22Rv1 (cell line): ENCODE results near the gene BGLAP.

Experiments
- H3K27ac ChIP-seq: fragments of 450-650 bp; 2 replicates; pipeline ENCODE4 v1.5.1; 2017
- CTCF ChIP-seq: fragments of 450-650 bp; IDR thresholded peaks from 2 replicates; pipeline ENCODE4 v1.5.1; 2017; ENCODE audit warnings: mild to moderate bottlenecking
- ZFX ChIP-seq: fragments of 450-650 bp; IDR thresholded peaks from 2 replicates; pipeline ENCODE4 v1.6.1; 2017; ENCODE audit warnings: antibody characterized with exemption, borderline replicate concordance

Gene BGLAP

GRCh38 chr1:156200044-156200443, 41.9 kb upstream of the BGLAP start:
- TF ChIP-seq ZFX: no peak
- no peak for TF ChIP-seq CTCF
- no peak overlapping the region for H3K27ac ChIP-seq

DNA sequence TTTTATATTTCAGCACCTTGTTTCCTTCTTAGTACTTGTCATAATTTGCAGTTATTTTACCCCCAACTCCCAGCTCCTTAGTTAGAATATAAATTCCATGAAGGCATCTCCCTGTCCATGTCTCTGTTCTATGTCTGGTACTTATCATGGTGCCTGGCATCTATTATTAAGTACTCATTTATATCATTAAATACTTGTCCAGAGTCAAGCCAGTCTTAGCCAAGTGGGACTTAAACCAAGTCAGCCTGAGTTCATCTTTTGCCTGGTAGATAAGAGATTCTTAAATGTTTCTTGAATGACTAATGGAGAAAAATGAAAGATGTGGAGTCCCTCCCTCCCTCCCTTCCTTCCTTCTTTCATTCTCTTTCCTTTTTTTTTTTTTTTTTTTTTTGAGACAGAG, 38.7 kb upstream of the BGLAP start:
- TF ChIP-seq ZFX: no peak
- no peak overlapping the region for H3K27ac ChIP-seq

DNA sequence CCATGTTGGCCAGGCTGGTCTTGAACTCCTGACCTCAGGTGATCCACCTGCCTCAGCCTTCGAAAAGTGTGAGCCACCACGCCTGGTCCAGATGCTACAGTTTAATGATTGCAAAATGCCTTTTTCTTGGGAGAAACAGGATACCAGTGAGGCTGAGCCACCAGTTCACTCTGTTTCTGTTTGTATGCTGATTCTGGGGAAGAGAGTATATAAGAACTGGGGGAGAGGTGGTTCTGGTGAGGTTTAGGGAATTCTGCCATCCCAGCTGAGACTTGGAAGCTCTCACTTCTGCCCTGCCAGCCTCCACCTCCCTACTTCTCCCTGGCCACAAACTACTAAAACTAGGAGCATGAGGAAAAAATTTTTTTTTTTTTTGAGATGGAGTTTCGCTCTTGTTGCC, 37.3 kb upstream of the BGLAP start:
- H3K27ac ChIP-seq: no peak overlapping the region
- TF ChIP-seq ZFX (no peak), CTCF (no peak)

- H3K27ac ChIP-seq: peak overlapping the region; percentile 93; the same call in 1 of the 2 replicates
Measured at GRCh38 chr1:156211243-156211642, 30.7 kb upstream of the BGLAP start.

DNA sequence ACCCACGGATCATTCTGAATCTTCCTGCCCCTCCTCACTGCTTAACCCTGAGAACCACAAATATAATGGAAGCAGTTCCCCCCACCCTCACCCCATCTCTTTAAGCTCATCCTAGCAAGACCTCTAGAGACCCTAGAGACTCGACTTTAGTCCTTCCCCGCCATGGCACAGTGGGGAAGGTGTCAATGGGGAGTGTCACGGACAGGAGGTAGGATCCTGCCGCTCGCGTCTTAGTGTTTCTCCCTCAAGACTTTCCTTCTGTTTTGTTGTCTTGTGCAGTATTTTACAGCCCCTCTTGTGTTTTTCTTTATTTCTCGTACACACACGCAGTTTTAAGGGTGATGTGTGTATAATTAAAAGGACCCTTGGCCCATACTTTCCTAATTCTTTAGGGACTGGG, 29.9 kb upstream of the BGLAP start:
- H3K27ac ChIP-seq: peak overlapping the region; percentile 93
- no peak for TF ChIP-seq ZFX
- TF ChIP-seq CTCF: no peak

More at GRCh38 chr1:156211243-156211642, 30.7 kb upstream of the BGLAP start:
- no peak for TF ChIP-seq ZFX
- TF ChIP-seq CTCF: no peak

GRCh38 chr1:156212833-156213643, 28.9 kb upstream of the BGLAP start, which contains the start of gene PMF1:
Gene PMF1, plus strand, starts transcription at chr1:156213007. Its CDS starts 9 bp downstream, at chr1:156213016.
- peak within 1 kb of the TSS; percentile 93 for H3K27ac ChIP-seq
- 0 out of 2 replicates have a peak, but pooled peaks have one; percentile 6 for TF ChIP-seq CTCF
- no peak for TF ChIP-seq ZFX

- no peak for TF ChIP-seq CTCF
- TF ChIP-seq ZFX: no peak
Measured at GRCh38 chr1:156213644-156213966, 28.4 kb upstream of the BGLAP start.

More at GRCh38 chr1:156213644-156213966, 28.4 kb upstream of the BGLAP start:
- peak overlapping the region; percentile 93 for H3K27ac ChIP-seq
